ENCODE results near the gene RETREG1.
"Not testable (repeated sequence)": the region's sequence is repeated elsewhere in the genome, so short reads cannot be mapped to it uniquely, and the experiment has no call there.

RETREG1 gene

DNA sequence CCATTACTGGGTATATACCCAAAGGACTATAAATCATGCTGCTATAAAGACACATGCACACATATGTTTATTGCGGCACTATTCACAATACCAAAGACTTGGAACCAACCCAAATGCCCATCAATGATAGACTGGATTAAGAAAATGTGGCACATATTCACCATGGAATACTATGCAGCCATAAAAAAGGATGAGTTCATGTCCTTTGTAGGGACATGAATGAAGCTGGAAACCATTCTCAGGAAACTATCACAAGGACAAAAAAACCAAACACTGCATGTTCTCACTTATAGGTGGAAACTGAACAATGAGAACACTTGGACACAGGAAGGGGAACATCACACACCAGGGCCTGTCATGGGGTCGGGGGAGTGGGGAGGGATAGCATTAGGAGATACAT lies 5.9 kb downstream of the RETREG1 start:
- H3K27ac ChIP-seq (ENCODE audit: low read length); H3K4me3 ChIP-seq (ENCODE audit: low read depth in 1 of 2, low read length in 2 of 2); H3K27me3 ChIP-seq (ENCODE audit: low read depth, low read length); H3K4me1 ChIP-seq (ENCODE audit: control insufficient read depth in 1 of 2, insufficient read depth in 2 of 2, low read length in 2 of 2); H3K9me3 ChIP-seq (ENCODE audit: control insufficient read depth in 1 of 2, low read length in 2 of 2); H3K36me3 ChIP-seq (ENCODE audit: control insufficient read depth in 1 of 2, insufficient read depth in 2 of 2, low read length in 2 of 2): not testable (repeated sequence)

DNA sequence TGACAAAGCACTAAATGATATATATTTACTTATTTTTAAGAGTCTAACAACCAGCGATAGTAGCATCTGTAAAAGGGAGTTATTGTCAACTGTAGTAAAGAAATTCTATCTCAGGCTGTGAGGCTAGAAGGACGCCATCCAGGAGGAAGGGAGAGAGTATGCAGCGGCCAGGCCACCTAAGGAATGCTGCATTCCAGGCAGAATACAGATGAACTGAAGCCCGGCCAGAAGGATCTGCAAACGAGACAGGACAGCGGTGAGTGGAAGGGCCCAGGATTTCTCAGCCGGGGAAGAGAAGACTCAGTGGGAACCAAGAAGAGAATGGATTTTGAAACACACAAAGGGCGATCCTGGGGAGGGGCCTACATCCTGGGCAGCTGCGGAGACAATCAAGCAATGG lies 7.4 kb downstream of the RETREG1 start:
- no peaks in the 10 kb centered on the region for H3K36me3 ChIP-seq (ENCODE audit: control insufficient read depth in 1 of 2, insufficient read depth in 2 of 2, low read length in 2 of 2)
- H3K4me1 ChIP-seq (ENCODE audit: control insufficient read depth in 1 of 2, insufficient read depth in 2 of 2, low read length in 2 of 2) = no peaks in the 10 kb centered on the region
- no peak overlapping the region for H3K4me3 ChIP-seq (ENCODE audit: low read depth in 1 of 2, low read length in 2 of 2)
- no peaks in the 10 kb centered on the region for H3K9me3 ChIP-seq (ENCODE audit: control insufficient read depth in 1 of 2, low read length in 2 of 2)
- no peak overlapping the region for H3K27ac ChIP-seq (ENCODE audit: low read length)
- no peaks in the 10 kb centered on the region for H3K27me3 ChIP-seq (ENCODE audit: low read depth, low read length)

DNA sequence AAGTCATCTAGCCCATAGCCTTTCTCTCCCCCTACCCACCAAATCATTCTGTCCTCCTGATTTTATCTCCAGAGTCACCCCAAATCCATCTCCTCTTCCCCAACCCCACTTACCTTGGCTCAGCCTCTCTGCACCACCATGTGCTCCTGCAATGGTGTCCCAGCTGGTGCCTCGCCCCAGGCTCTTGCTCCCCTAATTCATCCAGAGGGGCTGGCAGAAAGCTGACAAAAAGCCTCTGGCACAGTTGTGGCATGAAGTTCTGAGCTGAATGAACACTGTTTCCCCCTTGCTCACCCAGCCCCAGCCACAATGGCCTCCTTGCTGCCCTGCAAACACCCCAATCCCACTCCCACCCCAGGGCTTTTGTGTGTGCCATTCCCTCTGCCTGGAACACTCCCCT lies 10.2 kb downstream of the RETREG1 start:
- H3K4me3 ChIP-seq (ENCODE audit: low read depth in 1 of 2, low read length in 2 of 2) = no peak overlapping the region
- no peaks in the 10 kb centered on the region for H3K36me3 ChIP-seq (ENCODE audit: control insufficient read depth in 1 of 2, insufficient read depth in 2 of 2, low read length in 2 of 2)
- no peaks in the 10 kb centered on the region for H3K9me3 ChIP-seq (ENCODE audit: control insufficient read depth in 1 of 2, low read length in 2 of 2)
- no peaks in the 10 kb centered on the region for H3K27me3 ChIP-seq (ENCODE audit: low read depth, low read length)
- H3K4me1 ChIP-seq (ENCODE audit: control insufficient read depth in 1 of 2, insufficient read depth in 2 of 2, low read length in 2 of 2) = no peaks in the 10 kb centered on the region
- H3K27ac ChIP-seq (ENCODE audit: low read length) = no peak overlapping the region

DNA sequence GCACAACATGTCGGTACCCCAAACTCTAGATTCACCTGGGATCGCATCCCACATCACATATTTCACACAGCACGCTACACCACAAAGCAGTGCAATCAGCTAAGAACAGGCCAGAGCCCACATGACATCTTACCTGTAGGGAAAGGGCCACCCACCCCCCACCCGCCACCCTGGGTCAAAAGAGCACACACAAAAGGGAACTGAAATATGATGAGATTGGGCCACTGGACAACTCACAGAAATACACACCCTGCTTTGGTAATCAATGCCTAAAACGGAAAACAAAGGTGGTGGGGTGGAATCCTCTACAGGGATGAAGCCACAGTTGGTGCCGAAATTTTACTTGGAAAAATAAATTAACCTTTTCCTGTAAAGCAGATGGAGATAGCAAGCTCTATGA lies 13.1 kb downstream of the RETREG1 start:
- Histone ChIP-seq H3K4me3 (ENCODE audit: low read depth in 1 of 2, low read length in 2 of 2) (no peak overlapping the region), H3K27ac (ENCODE audit: low read length) (no peak overlapping the region), H3K36me3 (ENCODE audit: control insufficient read depth in 1 of 2, insufficient read depth in 2 of 2, low read length in 2 of 2) (no peaks in the 10 kb centered on the region), H3K4me1 (ENCODE audit: control insufficient read depth in 1 of 2, insufficient read depth in 2 of 2, low read length in 2 of 2) (peaks cover 0 to 3% of the 10 kb centered on the region in 2 donors), H3K27me3 (ENCODE audit: low read depth, low read length) (no peaks in the 10 kb centered on the region), H3K9me3 (ENCODE audit: control insufficient read depth in 1 of 2, low read length in 2 of 2) (no peaks in the 10 kb centered on the region)

DNA sequence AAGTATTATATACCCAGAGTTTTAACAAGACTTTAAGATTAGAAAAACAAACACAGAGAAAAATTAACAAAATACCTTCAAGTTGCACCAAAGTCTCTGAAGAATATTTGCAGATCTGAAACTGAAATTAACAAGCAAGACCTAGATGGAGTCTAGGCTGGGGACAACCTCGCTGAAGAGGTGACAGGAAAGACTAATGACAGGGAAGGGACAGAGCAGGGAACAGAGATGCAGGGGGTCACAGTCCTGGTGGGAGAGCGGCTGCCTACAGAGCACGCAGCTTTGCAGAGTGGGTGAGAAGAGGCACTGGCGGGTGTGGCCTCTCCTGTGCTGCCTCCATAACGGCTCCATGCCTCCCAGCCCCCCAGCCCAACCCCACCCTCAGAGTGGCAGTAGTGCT lies 13.5 kb downstream of the RETREG1 start:
- Histone ChIP-seq H3K4me3 (ENCODE audit: low read depth in 1 of 2, low read length in 2 of 2) (no peak overlapping the region), H3K4me1 (ENCODE audit: control insufficient read depth in 1 of 2, insufficient read depth in 2 of 2, low read length in 2 of 2) (peaks cover 0 to 3% of the 10 kb centered on the region in 2 donors), H3K27me3 (ENCODE audit: low read depth, low read length) (no peaks in the 10 kb centered on the region), H3K27ac (ENCODE audit: low read length) (no peak overlapping the region), H3K36me3 (ENCODE audit: control insufficient read depth in 1 of 2, insufficient read depth in 2 of 2, low read length in 2 of 2) (no peaks in the 10 kb centered on the region), H3K9me3 (ENCODE audit: control insufficient read depth in 1 of 2, low read length in 2 of 2) (no peaks in the 10 kb centered on the region)

DNA sequence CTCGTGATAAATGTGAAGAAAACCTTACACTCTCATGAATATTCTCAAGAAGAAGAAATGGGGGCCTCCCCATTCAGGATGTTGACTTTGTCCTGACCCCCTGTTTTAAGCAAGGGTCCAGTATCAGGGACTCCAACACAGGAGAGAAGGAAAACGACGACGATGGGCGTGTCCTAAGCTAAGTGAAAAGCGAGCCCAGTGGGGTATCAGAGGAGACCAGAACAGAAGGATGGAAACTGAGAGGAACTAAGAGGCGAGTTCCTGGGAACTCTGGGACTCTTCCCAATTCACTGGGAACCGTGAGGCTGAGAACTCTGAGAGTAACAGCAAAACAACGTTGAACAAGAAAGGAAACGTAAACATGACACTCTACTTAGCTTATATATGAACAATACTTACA lies 14.6 kb downstream of the RETREG1 start:
- H3K9me3 ChIP-seq (ENCODE audit: control insufficient read depth in 1 of 2, low read length in 2 of 2) = no peaks in the 10 kb centered on the region
- no peak overlapping the region for H3K27ac ChIP-seq (ENCODE audit: low read length)
- no peak overlapping the region for H3K4me3 ChIP-seq (ENCODE audit: low read depth in 1 of 2, low read length in 2 of 2)
- no peaks in the 10 kb centered on the region for H3K36me3 ChIP-seq (ENCODE audit: control insufficient read depth in 1 of 2, insufficient read depth in 2 of 2, low read length in 2 of 2)
- H3K4me1 ChIP-seq (ENCODE audit: control insufficient read depth in 1 of 2, insufficient read depth in 2 of 2, low read length in 2 of 2) = peaks cover 0 to 3% of the 10 kb centered on the region in 2 donors
- H3K27me3 ChIP-seq (ENCODE audit: low read depth, low read length) = no peaks in the 10 kb centered on the region

DNA sequence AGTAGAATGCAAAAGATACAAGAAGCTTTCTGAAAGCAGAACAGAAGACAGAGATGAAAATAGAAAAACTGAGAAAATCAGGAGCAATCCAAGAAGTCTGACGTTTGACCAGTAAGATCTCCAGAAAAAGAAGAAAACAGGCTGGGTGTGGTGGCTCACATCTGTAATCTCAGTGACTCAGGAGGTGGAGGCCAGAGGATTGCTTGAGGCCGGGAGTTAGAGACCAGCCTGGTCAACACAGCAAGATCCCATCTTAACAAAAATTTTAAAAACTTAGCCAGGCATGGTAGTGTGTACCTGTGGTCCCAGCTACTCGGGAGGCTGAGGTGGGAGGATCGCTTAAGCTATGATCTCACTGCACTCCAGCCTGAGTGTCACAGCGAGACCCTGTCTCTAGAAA lies 15.9 kb downstream of the RETREG1 start:
- H3K36me3 ChIP-seq (ENCODE audit: control insufficient read depth in 1 of 2, insufficient read depth in 2 of 2, low read length in 2 of 2) = no peaks in the 10 kb centered on the region
- no peak overlapping the region for H3K27ac ChIP-seq (ENCODE audit: low read length)
- no peaks in the 10 kb centered on the region for H3K9me3 ChIP-seq (ENCODE audit: control insufficient read depth in 1 of 2, low read length in 2 of 2)
- no peaks in the 10 kb centered on the region for H3K27me3 ChIP-seq (ENCODE audit: low read depth, low read length)
- peaks cover 0 to 3% of the 10 kb centered on the region in 2 donors for H3K4me1 ChIP-seq (ENCODE audit: control insufficient read depth in 1 of 2, insufficient read depth in 2 of 2, low read length in 2 of 2)
- H3K4me3 ChIP-seq (ENCODE audit: low read depth in 1 of 2, low read length in 2 of 2) = no peak overlapping the region

DNA sequence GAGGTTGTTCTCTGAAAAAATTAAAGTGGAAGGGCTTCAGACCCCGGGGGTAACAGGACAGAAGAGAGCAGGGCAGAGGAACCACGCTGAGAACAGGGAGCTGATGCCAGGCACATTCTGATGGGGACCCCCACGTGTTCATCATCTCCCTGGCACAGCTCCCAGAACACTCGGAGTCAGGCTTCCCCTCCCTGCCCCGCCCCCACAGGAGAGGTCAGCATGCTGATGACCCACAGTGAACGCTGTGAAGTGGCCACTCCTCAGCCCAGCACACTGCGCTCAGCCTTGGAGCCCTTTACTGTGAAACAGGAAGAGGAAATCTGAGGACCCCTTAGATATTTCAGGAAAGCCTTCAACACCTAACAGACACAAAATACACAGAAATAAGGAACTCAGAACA lies 16.4 kb downstream of the RETREG1 start:
- Histone ChIP-seq H3K27ac (ENCODE audit: low read length) (no peak overlapping the region), H3K36me3 (ENCODE audit: control insufficient read depth in 1 of 2, insufficient read depth in 2 of 2, low read length in 2 of 2) (no peaks in the 10 kb centered on the region), H3K4me3 (ENCODE audit: low read depth in 1 of 2, low read length in 2 of 2) (no peak overlapping the region), H3K4me1 (ENCODE audit: control insufficient read depth in 1 of 2, insufficient read depth in 2 of 2, low read length in 2 of 2) (peaks cover 0 to 3% of the 10 kb centered on the region in 2 donors), H3K27me3 (ENCODE audit: low read depth, low read length) (no peaks in the 10 kb centered on the region), H3K9me3 (ENCODE audit: control insufficient read depth in 1 of 2, low read length in 2 of 2) (no peaks in the 10 kb centered on the region)

DNA sequence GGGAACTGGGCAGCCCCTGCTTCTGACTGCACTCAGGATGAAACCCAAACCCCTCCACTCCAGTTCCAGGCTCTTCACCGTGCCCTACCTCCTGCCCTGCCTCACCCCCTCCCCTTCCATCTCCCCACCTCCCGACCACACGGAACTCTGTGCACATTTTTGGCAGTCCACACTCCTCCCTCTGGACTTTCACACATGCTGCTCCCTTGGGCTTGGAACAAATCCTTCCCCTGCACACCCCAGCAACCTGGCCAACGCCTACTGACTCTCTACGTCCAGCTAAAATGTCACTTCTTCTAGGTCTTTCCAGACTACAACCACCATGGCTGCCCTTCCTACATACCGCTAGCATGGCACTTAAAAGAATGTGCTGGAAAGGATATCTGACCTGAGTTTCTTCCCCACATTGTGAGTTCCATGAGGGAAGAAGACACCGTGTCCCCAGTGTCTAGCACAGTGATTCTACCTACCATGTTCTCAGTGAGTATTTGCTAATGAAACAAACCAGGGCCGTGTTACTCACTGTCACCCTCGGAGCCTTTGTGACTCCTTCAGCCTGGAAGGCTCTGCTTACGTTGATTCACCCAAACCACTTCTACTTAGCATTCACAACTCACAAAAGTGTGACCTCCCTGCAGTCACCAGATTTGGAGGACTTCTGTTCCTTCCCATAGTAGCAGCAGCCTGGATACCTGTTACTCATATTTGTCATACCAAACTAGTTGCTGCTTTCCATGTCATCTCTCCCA lies 18.7 kb downstream of the RETREG1 start:
- no peak overlapping the region for H3K27ac ChIP-seq (ENCODE audit: low read length)
- H3K9me3 ChIP-seq (ENCODE audit: control insufficient read depth in 1 of 2, low read length in 2 of 2) = no peaks in the 10 kb centered on the region
- peaks cover 0 to 3% of the 10 kb centered on the region in 2 donors for H3K4me1 ChIP-seq (ENCODE audit: control insufficient read depth in 1 of 2, insufficient read depth in 2 of 2, low read length in 2 of 2)
- no peak overlapping the region for H3K4me3 ChIP-seq (ENCODE audit: low read depth in 1 of 2, low read length in 2 of 2)
- no peaks in the 10 kb centered on the region for H3K27me3 ChIP-seq (ENCODE audit: low read depth, low read length)
- H3K36me3 ChIP-seq (ENCODE audit: control insufficient read depth in 1 of 2, insufficient read depth in 2 of 2, low read length in 2 of 2) = no peaks in the 10 kb centered on the region

DNA sequence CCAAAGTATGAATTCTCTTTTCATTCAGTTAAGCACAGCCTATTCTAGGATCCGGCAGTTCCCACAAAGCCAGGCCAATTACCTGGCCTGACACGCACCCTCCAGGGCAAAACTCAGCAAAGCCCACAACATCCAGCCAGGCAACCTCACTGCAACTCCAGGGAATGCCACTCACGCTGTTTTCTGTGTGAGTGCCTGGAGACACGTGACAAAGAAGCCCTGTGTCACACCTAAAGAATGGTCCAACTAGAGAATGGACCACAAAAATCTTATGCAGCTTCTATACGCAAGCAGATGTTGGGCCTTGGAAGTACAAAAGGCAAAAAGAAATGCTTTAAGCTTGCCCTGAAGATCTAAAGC lies 20.2 kb downstream of the RETREG1 start:
- H3K4me3 ChIP-seq (ENCODE audit: low read depth in 1 of 2, low read length in 2 of 2) = no peak overlapping the region
- no peak overlapping the region for H3K27ac ChIP-seq (ENCODE audit: low read length)
- peaks cover 0 to 3% of the 10 kb centered on the region in 2 donors for H3K4me1 ChIP-seq (ENCODE audit: control insufficient read depth in 1 of 2, insufficient read depth in 2 of 2, low read length in 2 of 2)
- H3K36me3 ChIP-seq (ENCODE audit: control insufficient read depth in 1 of 2, insufficient read depth in 2 of 2, low read length in 2 of 2) = no peaks in the 10 kb centered on the region
- H3K27me3 ChIP-seq (ENCODE audit: low read depth, low read length) = no peaks in the 10 kb centered on the region
- H3K9me3 ChIP-seq (ENCODE audit: control insufficient read depth in 1 of 2, low read length in 2 of 2) = no peaks in the 10 kb centered on the region

DNA sequence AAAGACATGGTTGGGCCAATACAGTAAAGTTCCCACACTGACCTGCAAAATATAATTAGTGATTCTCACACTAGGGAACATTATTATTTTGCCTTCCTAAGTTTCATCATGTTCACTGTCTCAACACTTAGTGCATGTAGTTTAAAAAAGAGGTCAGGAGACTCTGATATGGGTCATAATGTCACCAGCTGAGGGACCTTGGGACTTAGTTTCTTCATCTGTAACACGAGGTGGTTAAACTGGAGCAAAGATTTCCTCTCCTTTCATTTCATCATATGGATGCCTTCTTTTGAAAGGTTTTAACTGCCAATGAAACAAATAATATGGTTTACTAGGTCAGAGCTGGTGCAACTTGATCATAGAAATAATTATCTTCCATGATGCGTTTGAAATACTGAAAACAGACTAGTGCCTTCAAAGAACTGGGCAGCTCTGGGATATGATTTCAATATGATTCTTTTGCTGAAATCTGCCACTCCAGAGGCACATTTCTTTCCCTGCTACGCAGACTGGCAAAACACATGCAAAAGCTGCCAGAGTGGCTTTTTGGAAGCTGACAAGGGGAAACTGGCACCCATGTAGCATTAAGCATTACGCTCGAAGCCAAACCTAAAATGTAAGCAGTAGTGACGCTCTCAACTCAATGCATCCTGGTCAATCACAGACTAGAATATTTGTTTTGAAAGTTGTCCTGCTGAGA lies 20.8 kb downstream of the RETREG1 start:
- Histone ChIP-seq H3K4me1 (ENCODE audit: control insufficient read depth in 1 of 2, insufficient read depth in 2 of 2, low read length in 2 of 2) (peaks cover 0 to 3% of the 10 kb centered on the region in 2 donors), H3K9me3 (ENCODE audit: control insufficient read depth in 1 of 2, low read length in 2 of 2) (no peaks in the 10 kb centered on the region), H3K4me3 (ENCODE audit: low read depth in 1 of 2, low read length in 2 of 2) (no peak overlapping the region)

DNA sequence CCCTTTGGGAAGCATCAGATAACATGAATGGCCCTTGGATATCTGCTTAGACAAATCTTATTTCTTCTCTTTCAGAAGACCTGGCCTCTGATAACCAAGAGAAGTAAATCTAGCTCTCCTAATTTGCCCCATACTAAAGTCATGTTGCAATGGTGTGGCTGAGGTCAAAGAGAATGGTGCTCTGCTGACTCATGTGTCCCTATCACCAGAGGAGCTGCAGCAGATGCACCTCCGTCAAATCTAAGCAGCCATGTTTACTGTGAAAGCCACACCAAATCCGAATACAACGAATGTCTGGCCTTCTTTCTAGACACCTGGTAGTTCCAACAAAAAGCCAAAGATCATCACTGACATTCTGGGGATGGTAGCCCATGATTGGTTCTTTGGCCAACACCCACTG lies 23.2 kb downstream of the RETREG1 start:
- no peak overlapping the region for H3K27ac ChIP-seq (ENCODE audit: low read length)
- H3K36me3 ChIP-seq (ENCODE audit: control insufficient read depth in 1 of 2, insufficient read depth in 2 of 2, low read length in 2 of 2) = no peaks in the 10 kb centered on the region
- no peaks in the 10 kb centered on the region for H3K9me3 ChIP-seq (ENCODE audit: control insufficient read depth in 1 of 2, low read length in 2 of 2)
- H3K4me1 ChIP-seq (ENCODE audit: control insufficient read depth in 1 of 2, insufficient read depth in 2 of 2, low read length in 2 of 2) = no peaks in the 10 kb centered on the region
- H3K4me3 ChIP-seq (ENCODE audit: low read depth in 1 of 2, low read length in 2 of 2) = no peak overlapping the region
- no peaks in the 10 kb centered on the region for H3K27me3 ChIP-seq (ENCODE audit: low read depth, low read length)

More for the DNA sequence above, 20.8 kb downstream of the RETREG1 start:
- Histone ChIP-seq H3K27me3 (ENCODE audit: low read depth, low read length) (no peaks in the 10 kb centered on the region), H3K27ac (ENCODE audit: low read length) (no peak overlapping the region), H3K36me3 (ENCODE audit: control insufficient read depth in 1 of 2, insufficient read depth in 2 of 2, low read length in 2 of 2) (no peaks in the 10 kb centered on the region)

All from muscle layer of duodenum (tissue), 2 donors.